Liver (tissue), 9 donors: ENCODE results near the gene TH. TPM values are rescaled to one million over a fixed set of nuclear protein-coding genes. Genes with fewer than 3 reads are reported as not detected.

Experiments used
- DNase-seq: peaks from one replicate; pipeline ENCODE4 v3.0.0-alpha.2; 2017; ENCODE audit warnings: low spot score
- H3K27ac ChIP-seq, 2 donors: one replicate each; pipeline ENCODE4 v1.7.0; 2013; ENCODE audit warnings: inconsistent platforms in 2 of 2, low read length in 2 of 2, control low read depth in 1 of 2, low read depth in 1 of 2, mild to moderate bottlenecking in 1 of 2
- H3K27me3 ChIP-seq, 4 donors: one replicate each; pipeline versions ENCODE4 v1.6.1 to v1.7.0; 2013; ENCODE audit warnings: low read length in 3 of 4, inconsistent platforms in 1 of 4, mild to moderate bottlenecking in 1 of 4, moderate library complexity in 1 of 4; ENCODE audit not compliant: control insufficient read depth in 4 of 4, insufficient read depth in 4 of 4
- H3K36me3 ChIP-seq, 4 donors: one replicate each; pipeline versions ENCODE4 v1.6.1 to v1.7.0; 2013; ENCODE audit warnings: low read length in 3 of 4, mild to moderate bottlenecking in 3 of 4, low read depth in 1 of 4, moderate library complexity in 1 of 4; ENCODE audit not compliant: control insufficient read depth in 4 of 4, insufficient read depth in 3 of 4
- H3K4me1 ChIP-seq, 4 donors: one replicate each; pipeline versions ENCODE4 v1.6.1 to v1.7.0; 2013; ENCODE audit warnings: low read length in 3 of 4, mild to moderate bottlenecking in 3 of 4, moderate library complexity in 1 of 4; ENCODE audit not compliant: control insufficient read depth in 4 of 4, insufficient read depth in 4 of 4
- H3K4me3 ChIP-seq, 3 donors: one replicate each; pipeline versions ENCODE4 v1.6.1 to v1.7.0; 2013; ENCODE audit warnings: low read length in 3 of 3, control low read depth in 1 of 3, low read depth in 1 of 3, mild to moderate bottlenecking in 1 of 3
- H3K9ac ChIP-seq, 2 donors: one replicate each; pipeline ENCODE4 v1.7.0; 2013; ENCODE audit warnings: low read length in 2 of 2, mild to moderate bottlenecking in 2 of 2, moderate library complexity in 2 of 2, control low read depth in 1 of 2, low read depth in 1 of 2
- H3K9me3 ChIP-seq, 4 donors: one replicate each; pipeline versions ENCODE4 v1.6.1 to v1.7.0; 2013; ENCODE audit warnings: low read length in 3 of 4; ENCODE audit not compliant: control insufficient read depth in 4 of 4
- ATF3 ChIP-seq: IDR thresholded peaks from 2 replicates; pipeline ENCODE4 v1.6.1; 2016; ENCODE audit warnings: antibody characterized with exemption
- CTCF ChIP-seq: fragments of 150-350 bp; IDR thresholded peaks from 2 replicates; pipeline ENCODE4 v1.5.1; 2017; ENCODE audit warnings: improper control_type of control experiment, low read depth, low read length; ENCODE audit not compliant: missing input control
- EGR1 ChIP-seq, 2 donors: IDR thresholded peaks; 2 replicates each; pipeline ENCODE4 v1.6.1; 2016 to 2018; ENCODE audit warnings: antibody characterized with exemption in 2 of 2, low read depth in 2 of 2
- FOXA1 ChIP-seq: IDR thresholded peaks from 2 replicates; pipeline ENCODE4 v1.6.1; 2016; ENCODE audit warnings: antibody characterized with exemption
- FOXA2 ChIP-seq: IDR thresholded peaks from 2 replicates; pipeline ENCODE4 v1.6.1; 2016; ENCODE audit warnings: antibody characterized with exemption
- GABPA ChIP-seq, 2 donors: IDR thresholded peaks in 1 of 2; conservative IDR thresholded peaks in 1 of 2; 2 replicates each; pipeline ENCODE4 v1.6.1; 2016; ENCODE audit warnings: antibody characterized with exemption in 2 of 2, mild to moderate bottlenecking in 1 of 2, moderate library complexity in 1 of 2
- HNF4A ChIP-seq, 2 donors: conservative IDR thresholded peaks; 2 replicates each; pipeline ENCODE4 v1.6.1; 2016; ENCODE audit warnings: antibody characterized with exemption in 2 of 2, mild to moderate bottlenecking in 2 of 2
- HNF4G ChIP-seq: IDR thresholded peaks from 2 replicates; pipeline ENCODE4 v1.6.1; 2016; ENCODE audit warnings: antibody characterized with exemption
- JUND ChIP-seq, 2 donors: IDR thresholded peaks; 2 replicates each; pipeline ENCODE4 v1.6.1; 2016; ENCODE audit warnings: antibody characterized with exemption in 2 of 2
- NR2F2 ChIP-seq: IDR thresholded peaks from 2 replicates; pipeline ENCODE4 v1.6.1; 2016; ENCODE audit warnings: antibody characterized with exemption
- RAD21 ChIP-seq, 2 donors: IDR thresholded peaks; 2 replicates each; pipeline ENCODE4 v1.6.1; 2016; ENCODE audit warnings: antibody characterized with exemption in 2 of 2, mild to moderate bottlenecking in 2 of 2
- REST ChIP-seq: IDR thresholded peaks from 2 replicates; pipeline ENCODE4 v1.6.1; 2016; ENCODE audit warnings: antibody characterized with exemption, mild to moderate bottlenecking
- RXRA ChIP-seq, 2 donors: IDR thresholded peaks; 2 replicates each; pipeline ENCODE4 v1.6.1; 2017 to 2018; ENCODE audit warnings: antibody characterized with exemption in 2 of 2, mild to moderate bottlenecking in 1 of 2
- SP1 ChIP-seq: IDR thresholded peaks from 2 replicates; pipeline ENCODE4 v1.6.1; 2018; ENCODE audit warnings: antibody characterized with exemption, mild to moderate bottlenecking
- TAF1 ChIP-seq: conservative IDR thresholded peaks from 2 replicates; pipeline ENCODE4 v1.6.1; 2016; ENCODE audit warnings: antibody characterized with exemption, mild to moderate bottlenecking
- YY1 ChIP-seq: IDR thresholded peaks from 2 replicates; pipeline ENCODE4 v1.6.1; 2016; ENCODE audit warnings: antibody characterized with exemption, mild to moderate bottlenecking
- ZBTB33 ChIP-seq: IDR thresholded peaks from 2 replicates; pipeline ENCODE4 v1.6.1; 2016; ENCODE audit warnings: antibody characterized with exemption
- WGBS: extraction: QIAGEN DNeasy Blood & Tissue Kit; methylation state at CpG from one replicate; pipeline ENCODE4 v1.1.7; 2013; 5-methylcytosine and 5-hydroxymethylcytosine counted together
- polyA plus RNA-seq, 2 donors: library from polyadenylated mRNA; stranded (reverse) in 1 of 2; unstranded in 1 of 2; fragments of 200-250 nt in 1 of 2; fragments of >200 nt in 1 of 2; fragmentation: Nextera tagmentation in 1 of 2; extraction: Ambion mirVana in 1 of 2; gene quantifications; one replicate each; pipeline versions ENCODE4 v1.2.1 to v1.2.3, GENCODE V29; 2013 to 2015
- total RNA-seq, 2 donors: library from RNA; depleted of rRNA; stranded (reverse); fragments of >200 nt; gene quantifications; one replicate each; pipeline ENCODE4 v1.2.3, GENCODE V29; 2014
- donor health status: healthy.
- donor health status: healthy.
- donor health status: healthy.
- donor health status: healthy.
- donor health status: healthy.

Gene TH
- total and polyA plus RNA-seq, 4 donors: 0.13 to 0.24 TPM; not detected in 2

- TF ChIP-seq CTCF (no peak), YY1 (no peak), SP1 (no peak)
Observed at GRCh38 chr11:2203440-2204259, 32.0 kb upstream of the TH start (continued).

GRCh38 chr11:2202900-2203439 lies 31.4 kb upstream of the TH start:
- Histone ChIP-seq H3K4me1 (no peaks in the 10 kb centered on the region), H3K27ac (no peak overlapping the region), H3K27me3 (no peaks in the 10 kb centered on the region), H3K36me3 (no peaks in the 10 kb centered on the region), H3K9me3 (peaks cover 0 to 4% (median 2%) of the 10 kb centered on the region in 4 donors), H3K4me3 (no peak overlapping the region), H3K9ac (no peak overlapping the region)
- DNase-seq: no peak
- TF ChIP-seq HNF4A (conservative IDR thresholded peaks at IDR 0.05): no peak
- TF ChIP-seq NR2F2: no peak
- no peak for TF ChIP-seq JUND (IDR thresholded peaks at IDR 0.05)
- TF ChIP-seq FOXA2: no peak
- TF ChIP-seq CTCF: no peak
- no peak for TF ChIP-seq SP1
- TF ChIP-seq RXRA (IDR thresholded peaks at IDR 0.05): no peak
- no peak for TF ChIP-seq FOXA1
- TF ChIP-seq REST: no peak
- no peak for TF ChIP-seq YY1
- no peak for TF ChIP-seq HNF4G
- TF ChIP-seq ATF3: no peak
- no peak for TF ChIP-seq ZBTB33
- TF ChIP-seq GABPA (IDR thresholded peaks at IDR 0.05 in 1 of 2, conservative IDR thresholded peaks at IDR 0.05 in 1 of 2): no peak
- TF ChIP-seq TAF1: no peak
- no peak for TF ChIP-seq RAD21 (IDR thresholded peaks at IDR 0.05)
- TF ChIP-seq EGR1 (IDR thresholded peaks at IDR 0.05; ENCODE audit: low read depth in 2 of 2): no peak
- WGBS: 79% methylated on average over 10 of the region's 10 CpGs
